HL-60 (cell line): Measurements from ENCODE around the gene CBX3.

Experiments used
- DNase-seq, 2 experiments: peaks; one replicate each; pipeline ENCODE4 v3.0.0-alpha.2; 2010 to 2020; ENCODE audit warnings: low read depth in 1 of 2, low spot score in 1 of 2
- H3K27ac ChIP-seq: fragments of 250-450 bp; sonication (Bioruptor Pico); replicated peaks from 2 replicates; pipeline ENCODE4 v1.5.1; 2020; ENCODE audit warnings: mild to moderate bottlenecking, moderate library complexity
- H3K27me3 ChIP-seq: fragments of 250-450 bp; sonication (Bioruptor Pico); 2 replicates; pipeline ENCODE4 v1.5.1; 2021; ENCODE audit warnings: mild to moderate bottlenecking, moderate library complexity; ENCODE audit not compliant: insufficient read depth, poor library complexity, severe bottlenecking
- H3K4me3 ChIP-seq: replicated peaks from 2 replicates; pipeline ENCODE4 v1.5.1; 2011; ENCODE audit warnings: mild to moderate bottlenecking, control low read depth, low read length; ENCODE audit not compliant: insufficient read depth
- GABPA ChIP-seq: IDR thresholded peaks from 2 replicates; pipeline ENCODE4 v1.6.1; 2012; ENCODE audit warnings: low read depth
- POLR2AphosphoS5 ChIP-seq: IDR thresholded peaks from 2 replicates; pipeline ENCODE4 v1.6.1; 2012; ENCODE audit warnings: low read depth
- SPI1 ChIP-seq: IDR thresholded peaks from 2 replicates; pipeline ENCODE4 v1.6.1; 2012; ENCODE audit warnings: low read depth, mild to moderate bottlenecking, borderline replicate concordance
- TF ChIP-seq, protein P1 (sequence below): IDR thresholded peaks from 2 replicates; pipeline ENCODE4 v1.6.1; 2012; ENCODE audit warnings: low read depth; ENCODE audit not compliant: insufficient replicate concordance
- TF ChIP-seq, protein P2 (sequence below): IDR thresholded peaks from one replicate; pipeline ENCODE4 v1.5.1; 2011; ENCODE audit warnings: low read length, control low read depth, inconsistent platforms; ENCODE audit not compliant: insufficient read depth

CBX3 gene

DNA sequence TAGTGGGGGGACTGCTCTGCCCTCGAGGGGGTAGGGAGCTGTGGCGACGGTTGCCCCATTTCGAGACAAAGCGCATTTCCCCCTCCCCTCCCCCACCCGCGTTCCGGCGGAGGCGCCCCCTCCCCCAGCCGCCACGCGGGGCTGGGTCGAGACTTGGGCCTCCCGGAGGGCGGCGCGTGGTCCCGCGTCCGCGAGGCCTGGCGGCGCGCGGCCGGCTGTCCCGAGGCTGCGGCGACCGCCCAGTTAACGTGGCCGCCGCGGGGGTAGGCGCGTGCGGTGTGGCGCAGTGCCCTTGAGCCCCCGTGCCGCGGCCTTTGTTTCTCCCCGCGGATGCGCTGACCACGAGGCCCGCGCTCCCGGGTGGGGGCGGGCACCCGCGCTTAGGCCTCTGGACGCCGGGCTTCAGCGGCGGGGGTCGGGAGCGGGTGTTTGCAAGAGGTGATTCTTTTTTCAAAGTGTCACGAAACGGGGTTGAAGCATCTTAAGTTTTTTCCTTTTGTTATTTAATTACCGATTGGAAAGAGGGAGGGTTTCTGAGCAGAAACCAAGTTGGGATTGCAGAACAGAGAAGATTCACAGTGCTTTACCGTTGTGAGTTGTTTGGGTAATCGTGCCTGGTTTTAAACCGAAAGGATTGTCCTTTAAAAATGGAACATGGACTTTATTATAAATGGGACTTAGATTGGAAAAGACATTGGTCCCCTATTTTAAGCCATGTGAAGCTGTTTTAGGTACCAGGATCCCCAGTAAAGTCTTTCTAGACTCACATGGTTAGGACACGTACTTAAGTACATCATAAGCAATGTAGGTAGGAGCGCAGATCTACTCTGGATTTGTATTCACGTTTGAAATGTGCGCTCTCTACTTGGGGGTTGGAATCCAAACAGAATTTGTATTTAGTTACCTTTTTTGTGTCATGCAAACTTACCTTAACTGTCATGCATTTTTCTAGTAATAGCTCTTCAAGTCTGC lies 760 bp downstream of the CBX3 start:
- peak overlapping the region; percentile 100 for H3K27ac ChIP-seq
- TF ChIP-seq POLR2AphosphoS5: no peak
- TF ChIP-seq, protein P1, sequence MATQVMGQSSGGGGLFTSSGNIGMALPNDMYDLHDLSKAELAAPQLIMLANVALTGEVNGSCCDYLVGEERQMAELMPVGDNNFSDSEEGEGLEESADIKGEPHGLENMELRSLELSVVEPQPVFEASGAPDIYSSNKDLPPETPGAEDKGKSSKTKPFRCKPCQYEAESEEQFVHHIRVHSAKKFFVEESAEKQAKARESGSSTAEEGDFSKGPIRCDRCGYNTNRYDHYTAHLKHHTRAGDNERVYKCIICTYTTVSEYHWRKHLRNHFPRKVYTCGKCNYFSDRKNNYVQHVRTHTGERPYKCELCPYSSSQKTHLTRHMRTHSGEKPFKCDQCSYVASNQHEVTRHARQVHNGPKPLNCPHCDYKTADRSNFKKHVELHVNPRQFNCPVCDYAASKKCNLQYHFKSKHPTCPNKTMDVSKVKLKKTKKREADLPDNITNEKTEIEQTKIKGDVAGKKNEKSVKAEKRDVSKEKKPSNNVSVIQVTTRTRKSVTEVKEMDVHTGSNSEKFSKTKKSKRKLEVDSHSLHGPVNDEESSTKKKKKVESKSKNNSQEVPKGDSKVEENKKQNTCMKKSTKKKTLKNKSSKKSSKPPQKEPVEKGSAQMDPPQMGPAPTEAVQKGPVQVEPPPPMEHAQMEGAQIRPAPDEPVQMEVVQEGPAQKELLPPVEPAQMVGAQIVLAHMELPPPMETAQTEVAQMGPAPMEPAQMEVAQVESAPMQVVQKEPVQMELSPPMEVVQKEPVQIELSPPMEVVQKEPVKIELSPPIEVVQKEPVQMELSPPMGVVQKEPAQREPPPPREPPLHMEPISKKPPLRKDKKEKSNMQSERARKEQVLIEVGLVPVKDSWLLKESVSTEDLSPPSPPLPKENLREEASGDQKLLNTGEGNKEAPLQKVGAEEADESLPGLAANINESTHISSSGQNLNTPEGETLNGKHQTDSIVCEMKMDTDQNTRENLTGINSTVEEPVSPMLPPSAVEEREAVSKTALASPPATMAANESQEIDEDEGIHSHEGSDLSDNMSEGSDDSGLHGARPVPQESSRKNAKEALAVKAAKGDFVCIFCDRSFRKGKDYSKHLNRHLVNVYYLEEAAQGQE: peak; percentile 4
- peak in 1 of 2 experiments; percentile 65 for DNase-seq
- no peaks in the 10 kb centered on the region for H3K27me3 ChIP-seq
- peak overlapping the region; percentile 60 for H3K4me3 ChIP-seq

DNA sequence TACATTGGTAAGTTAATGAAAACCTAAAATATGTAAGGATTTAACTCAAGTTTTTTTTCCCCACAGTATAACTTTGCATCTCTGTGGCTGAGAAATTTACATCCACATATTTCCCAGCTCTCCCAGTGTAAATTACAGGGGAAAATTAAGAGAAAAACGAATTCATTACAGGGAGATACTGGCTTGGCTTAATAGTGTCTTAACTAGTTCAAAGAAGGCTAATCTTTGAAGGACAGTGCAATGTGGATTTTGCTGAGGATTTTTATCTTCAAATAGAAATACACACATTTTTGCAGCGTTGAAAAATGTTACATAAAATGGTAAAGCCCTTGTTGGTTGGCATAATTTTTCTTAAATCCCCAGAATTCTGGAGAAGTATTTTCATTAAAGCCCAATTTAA lies 1.5 kb downstream of the CBX3 start:
- DNase-seq: no peak
- peak overlapping the region; percentile 60 for H3K4me3 ChIP-seq
- TF ChIP-seq GABPA (no peak), SPI1 (no peak), POLR2AphosphoS5 (no peak)
- TF ChIP-seq, protein P2, sequence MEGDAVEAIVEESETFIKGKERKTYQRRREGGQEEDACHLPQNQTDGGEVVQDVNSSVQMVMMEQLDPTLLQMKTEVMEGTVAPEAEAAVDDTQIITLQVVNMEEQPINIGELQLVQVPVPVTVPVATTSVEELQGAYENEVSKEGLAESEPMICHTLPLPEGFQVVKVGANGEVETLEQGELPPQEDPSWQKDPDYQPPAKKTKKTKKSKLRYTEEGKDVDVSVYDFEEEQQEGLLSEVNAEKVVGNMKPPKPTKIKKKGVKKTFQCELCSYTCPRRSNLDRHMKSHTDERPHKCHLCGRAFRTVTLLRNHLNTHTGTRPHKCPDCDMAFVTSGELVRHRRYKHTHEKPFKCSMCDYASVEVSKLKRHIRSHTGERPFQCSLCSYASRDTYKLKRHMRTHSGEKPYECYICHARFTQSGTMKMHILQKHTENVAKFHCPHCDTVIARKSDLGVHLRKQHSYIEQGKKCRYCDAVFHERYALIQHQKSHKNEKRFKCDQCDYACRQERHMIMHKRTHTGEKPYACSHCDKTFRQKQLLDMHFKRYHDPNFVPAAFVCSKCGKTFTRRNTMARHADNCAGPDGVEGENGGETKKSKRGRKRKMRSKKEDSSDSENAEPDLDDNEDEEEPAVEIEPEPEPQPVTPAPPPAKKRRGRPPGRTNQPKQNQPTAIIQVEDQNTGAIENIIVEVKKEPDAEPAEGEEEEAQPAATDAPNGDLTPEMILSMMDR: no peak
- TF ChIP-seq, protein P1: no peak
- peak overlapping the region; percentile 100 for H3K27ac ChIP-seq
- H3K27me3 ChIP-seq: no peaks in the 10 kb centered on the region

DNA sequence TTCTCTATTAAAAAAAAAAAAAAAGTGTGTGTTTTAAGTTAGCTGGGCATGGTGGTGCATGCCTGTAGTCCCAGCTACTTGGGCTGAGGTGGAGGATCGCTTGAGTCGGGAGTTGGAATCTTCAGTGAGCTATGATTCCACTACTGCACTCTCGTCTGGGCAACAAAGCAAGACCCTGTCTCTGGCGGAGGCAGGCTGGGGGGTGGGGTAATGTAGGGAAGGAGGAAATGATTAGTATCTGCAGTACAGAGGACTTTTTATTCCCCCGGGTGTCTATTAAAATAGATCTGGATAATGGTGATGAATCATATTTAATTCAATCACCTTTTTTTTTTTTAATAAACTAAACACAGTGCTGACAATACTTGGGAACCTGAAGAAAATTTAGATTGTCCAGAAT lies 6.5 kb downstream of the CBX3 start:
- Histone ChIP-seq H3K27ac (no peak overlapping the region), H3K4me3 (no peak overlapping the region), H3K27me3 (no peaks in the 10 kb centered on the region)
- DNase-seq: peak in 1 of 2 experiments; percentile 6
- TF ChIP-seq, protein P1: no peak
- TF ChIP-seq POLR2AphosphoS5 (no peak), GABPA (no peak), SPI1 (no peak)
- TF ChIP-seq, protein P2: no peak
